T-helper 22 cell (primary cell): Measurements from ENCODE around the gene EFCAB10.
"Not testable (repeated sequence)": the region's sequence is repeated elsewhere in the genome, so short reads cannot be mapped to it uniquely, and the experiment has no call there.

ENCODE experiments used
- DNase-seq: peaks from one replicate; pipeline ENCODE4 v3.0.0-alpha.2; 2020; ENCODE audit warnings: low read depth

EFCAB10 gene

GRCh38 chr7:105530126-105530525, 51.2 kb downstream of the EFCAB10 start:
- no peak for DNase-seq

GRCh38 chr7:105527737-105528136, 53.6 kb downstream of the EFCAB10 start:
- DNase-seq: not testable (repeated sequence)

- no peak for DNase-seq
Measured at GRCh38 chr7:105524840-105525239, 56.5 kb downstream of the EFCAB10 start.

GRCh38 chr7:105524423-105524822, 56.9 kb downstream of the EFCAB10 start:
- DNase-seq: not testable (repeated sequence)

- DNase-seq: peak; percentile 65
Measured at GRCh38 chr7:105521717-105522463, 59.4 kb downstream of the EFCAB10 start, which contains the start of gene PUS7. Gene PUS7 (minus strand): TSS chr7:105522271. CDS start chr7:105508512, 13,759 bp downstream.

GRCh38 chr7:105521027-105521716, 60.1 kb downstream of the EFCAB10 start:
- no peak for DNase-seq

GRCh38 chr7:105520620-105521019, 60.7 kb downstream of the EFCAB10 start:
- DNase-seq: not testable (repeated sequence)

- DNase-seq: no peak
Measured at GRCh38 chr7:105519353-105519752, 61.9 kb downstream of the EFCAB10 start.

- DNase-seq: not testable (repeated sequence)
Measured at GRCh38 chr7:105515610-105516009, 65.7 kb downstream of the EFCAB10 start.
